Gastroesophageal sphincter (tissue), 3 donors: ENCODE results near the gene COL5A1.

Experiments used
- POLR2A ChIP-seq, 2 donors: fragments of 450-650 bp; IDR thresholded peaks; one replicate each; pipeline ENCODE4 v1.6.1; 2017; ENCODE audit warnings: antibody characterized with exemption in 2 of 2, mild to moderate bottlenecking in 2 of 2, moderate library complexity in 1 of 2
- TF ChIP-seq, protein P1 (sequence below), 4 experiments: fragments of 200-600 bp in 2 of 4; fragments of 450-650 bp in 2 of 4; sonication (generic) in 1 of 4; IDR thresholded peaks; one replicate each; pipeline ENCODE4 v1.5.1; 2017 to 2019; ENCODE audit warnings: antibody characterized with exemption in 4 of 4, mild to moderate bottlenecking in 2 of 4, moderate library complexity in 2 of 4

DNA sequence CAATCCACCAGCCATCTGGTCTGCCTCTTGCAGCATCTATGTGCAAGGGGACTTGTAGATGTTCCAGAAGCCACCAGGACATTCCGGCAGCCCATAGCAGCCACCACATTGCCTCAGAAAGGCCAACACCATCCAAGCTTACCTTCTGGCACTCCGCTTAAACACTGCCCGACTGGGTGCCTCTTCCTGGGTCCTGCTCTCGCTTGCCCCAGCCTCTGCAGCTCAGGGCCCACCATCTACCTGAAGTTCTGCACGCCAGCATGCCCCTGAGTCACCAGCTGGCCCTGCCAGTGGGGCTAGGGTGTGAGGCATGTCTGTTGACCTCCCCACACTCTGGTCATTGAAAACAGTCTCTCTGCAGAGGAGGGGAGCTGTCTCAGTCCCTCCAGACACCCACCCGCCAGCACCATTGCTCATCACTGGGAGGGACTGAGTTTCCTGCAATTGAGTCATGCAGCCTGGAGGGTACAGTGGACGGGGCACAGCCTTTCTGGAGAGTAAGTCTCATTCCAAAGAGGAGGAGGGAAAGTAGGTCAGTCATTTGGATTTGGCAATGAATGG is 16.9 kb upstream of the COL5A1 start:
- TF ChIP-seq, protein P1, sequence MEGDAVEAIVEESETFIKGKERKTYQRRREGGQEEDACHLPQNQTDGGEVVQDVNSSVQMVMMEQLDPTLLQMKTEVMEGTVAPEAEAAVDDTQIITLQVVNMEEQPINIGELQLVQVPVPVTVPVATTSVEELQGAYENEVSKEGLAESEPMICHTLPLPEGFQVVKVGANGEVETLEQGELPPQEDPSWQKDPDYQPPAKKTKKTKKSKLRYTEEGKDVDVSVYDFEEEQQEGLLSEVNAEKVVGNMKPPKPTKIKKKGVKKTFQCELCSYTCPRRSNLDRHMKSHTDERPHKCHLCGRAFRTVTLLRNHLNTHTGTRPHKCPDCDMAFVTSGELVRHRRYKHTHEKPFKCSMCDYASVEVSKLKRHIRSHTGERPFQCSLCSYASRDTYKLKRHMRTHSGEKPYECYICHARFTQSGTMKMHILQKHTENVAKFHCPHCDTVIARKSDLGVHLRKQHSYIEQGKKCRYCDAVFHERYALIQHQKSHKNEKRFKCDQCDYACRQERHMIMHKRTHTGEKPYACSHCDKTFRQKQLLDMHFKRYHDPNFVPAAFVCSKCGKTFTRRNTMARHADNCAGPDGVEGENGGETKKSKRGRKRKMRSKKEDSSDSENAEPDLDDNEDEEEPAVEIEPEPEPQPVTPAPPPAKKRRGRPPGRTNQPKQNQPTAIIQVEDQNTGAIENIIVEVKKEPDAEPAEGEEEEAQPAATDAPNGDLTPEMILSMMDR (IDR thresholded peaks at IDR 0.05) = no peak
- no peak for TF ChIP-seq POLR2A (IDR thresholded peaks at IDR 0.05)
